OCI-LY3 (cell line): ENCODE results near the gene HOXC13.

Experiments used
- CTCF ChIP-seq: fragments of 200-600, 300-600 bp; sonication (generic); IDR thresholded peaks from 2 replicates; pipeline ENCODE4 v1.5.1; 2014; ENCODE audit warnings: antibody characterized with exemption, low read length, low read depth
- EZH2phosphoT487 ChIP-seq: fragments of 200-600 bp; shearing (Covaris generic); IDR thresholded peaks from 2 replicates; pipeline ENCODE4 v1.6.1; 2018; ENCODE audit warnings: antibody characterized with exemption, mixed run types, low read depth

- TF ChIP-seq CTCF (no peak), EZH2phosphoT487 (no peak)
Measured at GRCh38 chr12:53944209-53944608, 5.6 kb downstream of the HOXC13 start.
